Neural cell (in vitro differentiated cells): Measurements from ENCODE around the gene TMEM30A. TPM values are rescaled to one million over a fixed set of nuclear protein-coding genes. Genes with fewer than 3 reads are reported as not detected.

Source experiments
- H2AFZ ChIP-seq: fragments of 200-600, 300-800 bp; sonication (generic), shearing (Covaris generic); 2 replicates; pipeline ENCODE4 v1.6.0; 2014; ENCODE audit warnings: low read depth, mild to moderate bottlenecking, antibody characterized with exemption, low read length, moderate library complexity
- H3F3A ChIP-seq: fragments of 200-600 bp; shearing (Covaris generic); 2 replicates; pipeline ENCODE4 v1.6.1; 2016; ENCODE audit warnings: mild to moderate bottlenecking, moderate library complexity, mixed read lengths, antibody characterized with exemption, low read length; ENCODE audit not compliant: insufficient read depth, poor library complexity, severe bottlenecking
- H3K27ac ChIP-seq: fragments of 200-600, 300-800 bp; sonication (generic), shearing (Covaris generic); 2 replicates; pipeline ENCODE4 v1.5.1; 2014; ENCODE audit warnings: mild to moderate bottlenecking, low read length, moderate library complexity
- H3K27me3 ChIP-seq: fragments of 300-800, 200-600 bp; sonication (generic), shearing (Covaris generic); 2 replicates; pipeline ENCODE4 v1.6.0; 2014; ENCODE audit warnings: mild to moderate bottlenecking, low read depth, low read length, moderate library complexity; ENCODE audit not compliant: insufficient read depth
- H3K36me3 ChIP-seq: fragments of 300-800, 200-600 bp; sonication (generic), shearing (Covaris generic); 2 replicates; pipeline ENCODE4 v1.5.1; 2014; ENCODE audit warnings: mild to moderate bottlenecking, antibody characterized with exemption, low read length, moderate library complexity; ENCODE audit not compliant: insufficient read depth
- H3K4me2 ChIP-seq: fragments of 300-800, 200-600 bp; sonication (generic), shearing (Covaris generic); 2 replicates; pipeline ENCODE4 v1.6.0; 2014; ENCODE audit warnings: mild to moderate bottlenecking, low read length
- H3K4me3 ChIP-seq: fragments of 300-800, 200-600 bp; sonication (generic), shearing (Covaris generic); 2 replicates; pipeline ENCODE4 v1.5.1; 2014; ENCODE audit warnings: mild to moderate bottlenecking, low read length, moderate library complexity
- H3K79me2 ChIP-seq: fragments of 200-600 bp; shearing (Covaris generic); replicated peaks from 2 replicates; pipeline ENCODE4 v1.6.0; 2014; ENCODE audit warnings: mild to moderate bottlenecking, low read length, moderate library complexity; ENCODE audit not compliant: insufficient read depth
- H3K9ac ChIP-seq: fragments of 300-800, 200-600 bp; sonication (generic), shearing (Covaris generic); 2 replicates; pipeline ENCODE4 v1.6.1; 2016; ENCODE audit warnings: mild to moderate bottlenecking, low read length, mixed read lengths
- H3K9me2 ChIP-seq: fragments of 200-600 bp; shearing (Covaris generic); 2 replicates; pipeline ENCODE4 v1.6.1; 2016; ENCODE audit warnings: mild to moderate bottlenecking, low read length, mixed read lengths; ENCODE audit not compliant: insufficient read depth
- H3K9me3 ChIP-seq: fragments of 200-600, 300-800 bp; sonication (generic), shearing (Covaris generic); 2 replicates; pipeline ENCODE4 v1.6.1; 2016; ENCODE audit warnings: mild to moderate bottlenecking, mixed run types, low read length, moderate library complexity, mixed read lengths
- H4K20me1 ChIP-seq: fragments of 200-600 bp; shearing (Covaris generic); 2 replicates; pipeline ENCODE4 v1.6.1; 2016; ENCODE audit warnings: mild to moderate bottlenecking, mixed run types; ENCODE audit not compliant: insufficient read depth
- EP300 ChIP-seq: fragments of 450-650 bp; conservative IDR thresholded peaks from 2 replicates; pipeline ENCODE4 v1.6.1; 2014; ENCODE audit warnings: antibody characterized with exemption, mild to moderate bottlenecking, moderate library complexity; ENCODE audit not compliant: poor library complexity, severe bottlenecking
- EZH2 ChIP-seq: fragments of 200-600, 300-800 bp; shearing (Covaris generic), sonication (generic); IDR thresholded peaks from 2 replicates; pipeline ENCODE4 v1.6.1; 2014; ENCODE audit warnings: antibody characterized with exemption, low read length, borderline replicate concordance, mild to moderate bottlenecking; ENCODE audit not compliant: insufficient read depth, poor library complexity, severe bottlenecking
- MXI1 ChIP-seq: fragments of 450-650 bp; conservative IDR thresholded peaks from 2 replicates; pipeline ENCODE4 v1.6.1; 2014; ENCODE audit warnings: antibody characterized with exemption, mild to moderate bottlenecking; ENCODE audit not compliant: poor library complexity, severe bottlenecking
- POLR2AphosphoS5 ChIP-seq: IDR thresholded peaks from 2 replicates; pipeline ENCODE4 v1.6.1; 2012
- TAF1 ChIP-seq: IDR thresholded peaks from 2 replicates; pipeline ENCODE4 v1.6.1; 2012; ENCODE audit warnings: low read depth
- polyA plus RNA-seq: library from polyadenylated mRNA; depleted of rRNA; stranded (reverse); fragments of >200 nt; gene quantifications from 2 replicates; pipeline ENCODE4 v1.2.3, GENCODE V29; 2014
- TF ChIP-seq, protein P1 (sequence below): IDR thresholded peaks from 2 replicates; pipeline ENCODE4 v1.6.1; 2012; ENCODE audit warnings: borderline replicate concordance

Gene TMEM30A
- polyA plus RNA-seq, 1 donor from 2014 or later: 110 TPM

DNA sequence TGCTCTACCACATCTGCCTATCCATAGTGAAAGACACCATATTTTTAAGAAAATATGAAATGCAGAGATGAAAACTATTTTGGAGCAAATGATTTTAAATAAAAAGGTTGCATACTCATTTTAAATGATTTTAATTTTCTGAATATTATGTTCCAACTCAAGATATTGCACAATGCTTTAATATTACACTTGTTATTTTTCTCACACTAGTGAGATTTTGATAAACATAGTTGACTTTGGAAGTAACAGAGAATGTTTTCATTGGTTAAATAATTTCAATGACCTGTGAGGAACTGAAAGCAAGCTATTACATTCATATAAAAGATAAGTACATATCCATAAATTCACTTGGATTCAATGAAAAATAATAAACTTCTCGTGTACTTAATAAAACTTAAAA lies 7.2 kb upstream of the TMEM30A start:
- Histone ChIP-seq H3K79me2 (peaks cover 5% of the 10 kb centered on the region), H3K36me3 (no peaks in the 10 kb centered on the region), H3K4me3 (peak overlapping the region; percentile 53), H4K20me1 (no peaks in the 10 kb centered on the region), H3K9me2 (no peaks in the 10 kb centered on the region), H2AFZ (no peak overlapping the region), H3K9ac (no peak overlapping the region), H3F3A (peaks cover 6% of the 10 kb centered on the region), H3K4me2 (peak overlapping the region; percentile 63), H3K9me3 (no peaks in the 10 kb centered on the region), H3K27ac (peak overlapping the region; percentile 96), H3K27me3 (no peaks in the 10 kb centered on the region)
- no peak for TF ChIP-seq TAF1

- Histone ChIP-seq H3K27ac (peak overlapping the region; percentile 96), H3K36me3 (no peaks in the 10 kb centered on the region), H2AFZ (peak overlapping the region; percentile 62), H3K4me2 (peak overlapping the region; percentile 63), H4K20me1 (no peaks in the 10 kb centered on the region), H3K27me3 (no peaks in the 10 kb centered on the region), H3F3A (peaks cover 6% of the 10 kb centered on the region), H3K9me3 (no peaks in the 10 kb centered on the region), H3K9ac (peak overlapping the region; percentile 69), H3K9me2 (no peaks in the 10 kb centered on the region), H3K4me3 (peak overlapping the region; percentile 53), H3K79me2 (peaks cover 6% of the 10 kb centered on the region)
- TF ChIP-seq EZH2 (no peak), EP300 (peak; percentile 42), POLR2AphosphoS5 (peak; percentile 47)
These were observed 6.7 kb upstream of the TMEM30A start for GRCh38 chr6:75291331-75291730.

DNA sequence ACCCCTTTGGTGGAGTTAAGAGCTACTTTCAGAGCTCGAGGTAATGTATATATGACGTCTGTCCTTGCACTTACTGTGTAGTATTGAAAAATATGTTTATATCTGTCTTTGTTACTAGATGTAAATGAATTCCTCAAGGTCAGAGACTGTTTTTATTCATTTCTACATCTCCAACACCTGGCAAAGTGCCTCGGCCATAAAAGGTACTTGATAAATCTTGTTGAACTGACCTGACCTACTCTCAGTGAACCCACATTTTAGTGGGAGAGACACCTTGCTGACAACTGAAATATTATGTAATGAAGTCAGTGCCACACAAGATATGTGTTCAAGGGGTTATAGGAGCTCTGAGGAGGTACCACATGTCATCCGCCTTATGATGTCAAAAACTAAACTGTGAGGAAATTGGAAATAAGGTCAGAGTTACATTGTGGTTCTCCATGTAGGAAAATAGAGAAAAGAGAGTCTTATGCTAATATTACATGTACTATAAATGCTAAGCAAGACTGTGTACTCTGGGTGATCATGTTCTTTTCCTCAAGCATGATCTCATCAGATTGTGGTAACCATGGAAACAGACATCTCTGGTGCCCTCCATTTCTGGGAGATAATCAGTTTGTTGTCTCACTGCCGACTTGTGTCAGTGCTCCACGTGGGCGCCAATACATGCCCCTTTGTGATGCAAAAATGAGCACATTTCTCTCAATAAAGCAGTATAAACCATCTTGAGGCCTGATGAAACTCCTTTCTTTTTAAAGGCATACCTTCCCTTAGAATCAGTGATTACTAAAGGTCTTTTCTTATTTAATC lies 5.7 kb upstream of the TMEM30A start:
- TF ChIP-seq EP300 (peak; percentile 65), POLR2AphosphoS5 (peak; percentile 76), MXI1 (peak; percentile 91), EZH2 (no peak)
- TF ChIP-seq, protein P1, sequence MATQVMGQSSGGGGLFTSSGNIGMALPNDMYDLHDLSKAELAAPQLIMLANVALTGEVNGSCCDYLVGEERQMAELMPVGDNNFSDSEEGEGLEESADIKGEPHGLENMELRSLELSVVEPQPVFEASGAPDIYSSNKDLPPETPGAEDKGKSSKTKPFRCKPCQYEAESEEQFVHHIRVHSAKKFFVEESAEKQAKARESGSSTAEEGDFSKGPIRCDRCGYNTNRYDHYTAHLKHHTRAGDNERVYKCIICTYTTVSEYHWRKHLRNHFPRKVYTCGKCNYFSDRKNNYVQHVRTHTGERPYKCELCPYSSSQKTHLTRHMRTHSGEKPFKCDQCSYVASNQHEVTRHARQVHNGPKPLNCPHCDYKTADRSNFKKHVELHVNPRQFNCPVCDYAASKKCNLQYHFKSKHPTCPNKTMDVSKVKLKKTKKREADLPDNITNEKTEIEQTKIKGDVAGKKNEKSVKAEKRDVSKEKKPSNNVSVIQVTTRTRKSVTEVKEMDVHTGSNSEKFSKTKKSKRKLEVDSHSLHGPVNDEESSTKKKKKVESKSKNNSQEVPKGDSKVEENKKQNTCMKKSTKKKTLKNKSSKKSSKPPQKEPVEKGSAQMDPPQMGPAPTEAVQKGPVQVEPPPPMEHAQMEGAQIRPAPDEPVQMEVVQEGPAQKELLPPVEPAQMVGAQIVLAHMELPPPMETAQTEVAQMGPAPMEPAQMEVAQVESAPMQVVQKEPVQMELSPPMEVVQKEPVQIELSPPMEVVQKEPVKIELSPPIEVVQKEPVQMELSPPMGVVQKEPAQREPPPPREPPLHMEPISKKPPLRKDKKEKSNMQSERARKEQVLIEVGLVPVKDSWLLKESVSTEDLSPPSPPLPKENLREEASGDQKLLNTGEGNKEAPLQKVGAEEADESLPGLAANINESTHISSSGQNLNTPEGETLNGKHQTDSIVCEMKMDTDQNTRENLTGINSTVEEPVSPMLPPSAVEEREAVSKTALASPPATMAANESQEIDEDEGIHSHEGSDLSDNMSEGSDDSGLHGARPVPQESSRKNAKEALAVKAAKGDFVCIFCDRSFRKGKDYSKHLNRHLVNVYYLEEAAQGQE: peak; percentile 70
- Histone ChIP-seq H3K4me3 (peak overlapping the region; percentile 53), H3F3A (peaks cover 6% of the 10 kb centered on the region), H3K9ac (peak overlapping the region; percentile 69), H4K20me1 (no peaks in the 10 kb centered on the region), H3K27ac (peak overlapping the region; percentile 96), H3K9me3 (no peaks in the 10 kb centered on the region), H3K36me3 (no peaks in the 10 kb centered on the region), H3K79me2 (peaks cover 9% of the 10 kb centered on the region), H3K27me3 (no peaks in the 10 kb centered on the region), H3K4me2 (peak overlapping the region; percentile 63), H3K9me2 (no peaks in the 10 kb centered on the region), H2AFZ (peak overlapping the region; percentile 62)
